H1 (cell line): Measurements from ENCODE around the gene KCND3. TPM values are rescaled to one million over a fixed set of nuclear protein-coding genes. Genes with fewer than 3 reads are reported as not detected.

Experiments
- ASH2L ChIP-seq: fragments of 200-600, 300-600 bp; sonication (generic); IDR thresholded peaks from one replicate; pipeline ENCODE4 v1.7.1; 2017; ENCODE audit warnings: low read length
- polyA plus RNA-seq, 7 experiments: library from polyadenylated mRNA; depleted of rRNA in 3 of 7; stranded (reverse) in 5 of 7; unstranded in 2 of 7; fragments of >200 nt in 5 of 7; fragments of 200-250 nt in 2 of 7; gene quantifications; 1 replicate in 5 of 7; 2 replicates in 1 of 7; 4 replicates in 1 of 7; pipeline versions ENCODE4 v1.2.1 to v1.2.3, GENCODE V29; 2011 to 2013; ENCODE audit warnings: missing spikeins in 2 of 7, mixed read lengths in 2 of 7
- total RNA-seq: library from RNA; stranded (reverse); fragmentation: NEBNext Ultra II Directional; extraction: Animal tissue kit (Norgen Biotek cat#: 25700); gene quantifications from 2 replicates; pipeline ENCODE4 v1.2.1, GENCODE V29; 2021

KCND3 gene
- total and polyA plus RNA-seq, 2 of the 8 experiments (the other 6 are each of a cell fraction or from before 2014, with no cell fraction given) = 0.14 to 0.48 TPM

- no peak for TF ChIP-seq ASH2L
- TF ChIP-seq, all 59 proteins: peak for 0
Observed at GRCh38 chr1:111751906-111752575, 237.4 kb downstream of the KCND3 start (continued).
